ENCODE results near the gene PPP1R12A. TPM values are rescaled to one million over a fixed set of nuclear protein-coding genes. Genes with fewer than 3 reads are reported as not detected.
"Not testable (repeated sequence)": the region's sequence is repeated elsewhere in the genome, so short reads cannot be mapped to it uniquely, and the experiment has no call there.

Gene PPP1R12A
- total RNA-seq, 3 donors from 2014 or later = 64.8 to 137 (median 134) TPM

- no peak for DNase-seq (ENCODE audit: low spot score in 2 of 2)
- intact Hi-C loops (cut with DNase I; ENCODE audit: low total_unique reads) = no loop called here
- Histone ChIP-seq H3K4me1 (no peaks in the 10 kb centered on the region), H3K27me3 (no peaks in the 10 kb centered on the region), H3K36me3 (peaks cover 5% of the 10 kb centered on the region), H3K4me3 (no peak overlapping the region), H3K27ac (no peak overlapping the region), H3K9me3 (no peaks in the 10 kb centered on the region)
- TF ChIP-seq POLR2AphosphoS5 (IDR thresholded peaks at IDR 0.05) = no peak
- TF ChIP-seq CTCF (IDR thresholded peaks at IDR 0.05) = no peak
- no peak for TF ChIP-seq POLR2A (IDR thresholded peaks at IDR 0.05)
Observed at GRCh38 chr12:79822475-79822874, 112.4 kb downstream of the PPP1R12A start.

GRCh38 chr12:79818856-79819255 lies 116.0 kb downstream of the PPP1R12A start:
- intact Hi-C loops (cut with DNase I; ENCODE audit: low total_unique reads) = no loop called here
- no peak for DNase-seq (ENCODE audit: low spot score in 2 of 2)
- Histone ChIP-seq H3K27me3 (no peaks in the 10 kb centered on the region), H3K4me1 (no peaks in the 10 kb centered on the region), H3K27ac (peak overlapping the region; percentile 4 to 43), H3K36me3 (peaks cover 5% of the 10 kb centered on the region), H3K4me3 (no peak overlapping the region), H3K9me3 (no peaks in the 10 kb centered on the region)
- TF ChIP-seq POLR2AphosphoS5 (IDR thresholded peaks at IDR 0.05) (no peak), POLR2A (IDR thresholded peaks at IDR 0.05) (no peak), CTCF (IDR thresholded peaks at IDR 0.05) (no peak)

- H3K4me1 ChIP-seq; H3K36me3 ChIP-seq; H3K9me3 ChIP-seq; H3K4me3 ChIP-seq; intact Hi-C loops (cut with DNase I; ENCODE audit: low total_unique reads); H3K27me3 ChIP-seq; H3K27ac ChIP-seq; DNase-seq (ENCODE audit: low spot score in 2 of 2): not testable (repeated sequence)
Observed at GRCh38 chr12:79784366-79785065, 150.4 kb downstream of the PPP1R12A start.

- no peak overlapping the region for H3K27ac ChIP-seq
Observed at GRCh38 chr12:79782172-79782900, 152.6 kb downstream of the PPP1R12A start.

GRCh38 chr12:79778802-79779448 lies 156.0 kb downstream of the PPP1R12A start:
- no peak overlapping the region for H3K4me3 ChIP-seq
- TF ChIP-seq POLR2AphosphoS5 (IDR thresholded peaks at IDR 0.05) (no peak), CTCF (IDR thresholded peaks at IDR 0.05) (no peak), POLR2A (IDR thresholded peaks at IDR 0.05) (no peak)
- no peaks in the 10 kb centered on the region for H3K27me3 ChIP-seq
- DNase-seq (ENCODE audit: low spot score in 2 of 2) = no peak
- intact Hi-C loops (cut with DNase I; ENCODE audit: low total_unique reads) = no loop called here
- H3K36me3 ChIP-seq = peaks cover 3% of the 10 kb centered on the region
- no peaks in the 10 kb centered on the region for H3K9me3 ChIP-seq
- no peak overlapping the region for H3K27ac ChIP-seq
- no peaks in the 10 kb centered on the region for H3K4me1 ChIP-seq

More at GRCh38 chr12:79782172-79782900, 152.6 kb downstream of the PPP1R12A start:
- intact Hi-C loops (cut with DNase I; ENCODE audit: low total_unique reads) = no loop called here
- H3K9me3 ChIP-seq = no peaks in the 10 kb centered on the region
- no peaks in the 10 kb centered on the region for H3K4me1 ChIP-seq
- DNase-seq (ENCODE audit: low spot score in 2 of 2) = no peak
- H3K36me3 ChIP-seq = no peaks in the 10 kb centered on the region
- no peaks in the 10 kb centered on the region for H3K27me3 ChIP-seq
- TF ChIP-seq CTCF (IDR thresholded peaks at IDR 0.05) (no peak), POLR2A (IDR thresholded peaks at IDR 0.05) (no peak), POLR2AphosphoS5 (IDR thresholded peaks at IDR 0.05) (no peak)
- no peak overlapping the region for H3K4me3 ChIP-seq

All from breast epithelium (tissue), 4 donors.